Stimulated activated CD8-positive, alpha-beta memory T cell treated with anti-CD3 and anti-CD28 coated beads, Interleukin-7, amount 100 ng/mL, for 48 hours (primary cell): Measurements from ENCODE around the gene CHST10.

Experiments used
- DNase-seq, 2 donors: peaks; one replicate each; pipeline ENCODE4 v3.0.0-alpha.2; 2020; ENCODE audit warnings: low read depth in 1 of 2; ENCODE audit errors: extremely low read depth in 1 of 2

The CHST10 gene

GRCh38 chr2:100417711-100418124, 250 bp upstream of the CHST10 start:
- DNase-seq, result no peak

DNA sequence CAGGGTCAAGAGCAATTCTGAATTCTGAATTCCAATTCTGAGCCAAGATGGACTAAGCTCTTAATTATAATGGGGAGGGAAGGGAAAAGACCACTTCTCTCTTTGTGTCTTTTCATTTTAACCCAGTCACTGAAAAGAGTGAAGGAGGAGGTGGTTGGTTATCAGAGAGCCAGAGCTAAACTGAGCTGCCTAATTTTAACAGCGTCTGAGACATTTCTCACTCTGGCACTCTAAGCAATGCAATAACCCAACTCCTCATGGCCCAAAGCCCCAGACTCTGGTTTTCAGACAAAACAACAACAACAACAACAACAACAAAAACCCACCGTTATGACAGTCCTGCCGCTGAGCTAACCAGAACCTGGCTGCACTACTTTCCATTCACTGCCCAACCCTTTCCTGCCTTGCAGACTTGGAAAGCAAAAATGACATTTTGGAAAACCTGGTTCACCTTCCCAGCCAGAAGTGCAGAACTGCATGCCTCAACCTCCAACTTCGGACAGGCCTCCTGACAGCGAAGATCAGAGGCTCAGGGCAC, 1.0 kb downstream of the CHST10 start:
- DNase-seq, result no peak

DNA sequence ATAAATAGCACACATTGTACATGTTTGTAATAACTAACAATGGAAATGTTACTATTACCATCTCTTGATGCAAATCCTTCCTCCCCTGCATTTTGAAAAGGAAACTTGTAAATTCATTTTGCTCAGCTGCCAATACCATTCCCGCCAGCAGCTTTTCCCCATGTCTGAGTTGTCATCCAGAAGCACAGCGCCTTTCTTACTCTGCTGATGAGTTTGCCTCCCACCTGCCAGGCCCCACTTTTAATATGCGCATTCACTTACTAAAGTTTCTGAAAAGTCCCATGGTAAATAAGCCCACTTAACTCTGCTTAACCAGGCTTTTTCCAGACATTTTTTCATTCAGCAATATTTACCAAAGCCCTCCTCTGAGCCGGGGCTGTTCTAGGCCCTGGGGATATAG, 3.9 kb downstream of the CHST10 start:
- DNase-seq, result no peak

GRCh38 chr2:100412881-100413321, 4.6 kb downstream of the CHST10 start:
- DNase-seq, result no peak

DNA sequence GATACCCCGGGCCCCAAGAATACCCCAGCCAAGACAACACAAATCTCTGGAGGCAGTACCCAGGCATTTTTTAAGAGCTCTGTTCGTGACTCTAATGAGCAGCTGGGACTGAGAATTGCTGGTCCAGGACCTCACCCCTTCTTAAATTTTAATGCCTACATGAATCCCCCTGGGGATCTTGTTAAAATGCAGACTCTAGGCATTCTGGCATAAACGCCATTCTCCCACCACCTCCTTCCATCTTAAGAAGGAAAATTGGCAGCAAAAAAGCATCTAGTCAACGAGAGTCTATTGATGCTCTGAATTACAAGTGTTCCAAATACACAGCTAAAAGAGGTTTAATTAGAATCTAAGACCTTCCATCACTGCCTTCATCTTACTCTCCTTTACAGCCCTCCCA, 5.0 kb downstream of the CHST10 start:
- no peak for DNase-seq

GRCh38 chr2:100411841-100412292, 5.6 kb downstream of the CHST10 start:
- DNase-seq, result no peak

- DNase-seq, result no peak
Measured at GRCh38 chr2:100409975-100410647, 7.4 kb downstream of the CHST10 start.

GRCh38 chr2:100409461-100409860, 8.0 kb downstream of the CHST10 start:
- no peak for DNase-seq

- DNase-seq, result no peak
Measured at GRCh38 chr2:100408941-100409340, 8.5 kb downstream of the CHST10 start.

DNA sequence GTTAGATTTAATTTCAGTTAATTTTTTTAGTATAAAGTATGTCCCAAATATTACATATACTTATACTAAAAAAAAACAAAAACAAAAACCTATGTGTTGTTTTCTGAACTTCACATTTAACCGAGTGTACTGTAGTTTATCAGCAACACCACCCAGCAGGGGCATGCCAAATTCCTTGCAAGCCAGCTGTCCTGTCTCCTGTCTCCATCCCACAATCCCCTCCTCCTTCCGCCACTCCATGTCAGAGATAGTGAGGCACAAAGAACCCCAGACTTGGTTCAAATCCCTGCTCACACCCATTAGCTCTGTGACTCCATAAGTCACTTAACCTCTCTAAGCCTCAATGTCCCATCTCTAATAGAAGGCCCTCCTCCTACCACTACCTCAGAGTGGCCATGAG, 9.4 kb downstream of the CHST10 start:
- no peak for DNase-seq

GRCh38 chr2:100407563-100407962, 9.9 kb downstream of the CHST10 start:
- DNase-seq, result no peak

DNA sequence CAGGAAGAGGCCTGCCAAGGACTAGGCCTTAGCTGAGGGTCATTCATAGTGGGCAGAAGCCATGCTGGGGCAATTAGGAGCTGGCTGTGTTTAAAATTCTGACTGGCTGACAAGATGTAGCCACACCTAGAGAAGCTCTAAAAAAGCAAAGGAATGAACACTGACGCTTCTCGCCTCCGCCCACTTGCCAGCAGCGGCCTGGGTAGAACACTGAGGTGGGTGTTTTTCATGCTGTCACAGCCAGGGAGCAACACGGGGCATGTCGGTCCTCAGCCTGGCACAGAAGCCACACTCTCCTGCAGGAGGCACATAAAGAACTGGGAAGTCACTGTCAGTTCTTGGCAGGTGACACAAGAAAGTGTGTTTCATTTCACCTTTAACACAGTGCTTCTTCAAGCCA, 10.4 kb downstream of the CHST10 start:
- DNase-seq, result no peak

DNA sequence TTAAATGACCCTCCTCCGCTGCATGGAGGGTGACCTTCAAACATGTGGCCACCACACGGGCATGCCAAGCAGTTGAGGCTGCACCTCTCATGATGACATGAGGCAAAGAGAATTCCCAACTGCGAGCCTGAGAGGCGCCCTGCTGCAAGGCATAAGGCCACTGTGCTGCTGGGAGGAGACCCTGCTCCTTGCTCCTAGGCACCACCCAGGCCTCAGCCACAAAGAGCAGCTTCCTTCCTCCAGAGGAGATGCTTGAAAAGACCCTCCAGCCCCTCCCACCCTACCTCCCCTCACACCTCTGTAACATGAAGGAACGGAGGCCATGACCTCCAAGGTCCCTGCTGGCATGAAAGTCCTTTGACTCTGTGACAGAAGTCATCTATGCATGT, 11.4 kb downstream of the CHST10 start:
- no peak for DNase-seq

DNA sequence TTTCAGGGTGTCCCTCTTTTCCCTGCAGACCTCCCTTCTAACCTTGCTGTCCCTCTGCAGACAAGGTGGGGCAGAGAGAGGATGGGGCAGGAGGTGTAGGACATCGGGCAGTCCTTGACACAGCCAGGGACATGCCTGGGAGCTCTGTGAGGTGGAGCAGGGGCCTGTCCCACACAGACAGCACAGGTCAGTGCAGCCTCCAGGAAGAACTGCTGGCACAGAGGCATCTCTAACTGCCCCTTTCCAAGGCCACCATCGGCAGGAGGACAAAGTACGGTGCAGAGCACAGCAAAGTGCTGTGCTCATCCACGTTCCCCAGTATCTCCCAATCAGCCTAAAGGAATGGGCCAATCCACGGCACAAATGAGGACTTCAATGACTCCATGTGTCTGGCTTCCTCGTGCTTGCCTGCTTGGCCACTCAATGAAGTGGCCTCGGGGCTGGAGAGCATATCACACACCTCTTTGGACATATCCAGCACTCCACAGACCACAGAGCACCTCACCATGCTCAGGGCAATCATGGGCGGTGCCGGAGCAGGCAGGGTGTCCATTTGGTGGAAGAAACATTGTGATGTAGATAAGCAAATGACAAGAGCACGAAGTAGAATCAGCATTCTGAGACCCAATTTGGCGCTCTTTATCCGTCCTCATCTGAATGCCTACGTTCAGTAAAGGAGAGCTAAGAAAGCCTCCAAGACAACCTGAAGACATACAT, 11.9 kb downstream of the CHST10 start:
- no peak for DNase-seq

DNA sequence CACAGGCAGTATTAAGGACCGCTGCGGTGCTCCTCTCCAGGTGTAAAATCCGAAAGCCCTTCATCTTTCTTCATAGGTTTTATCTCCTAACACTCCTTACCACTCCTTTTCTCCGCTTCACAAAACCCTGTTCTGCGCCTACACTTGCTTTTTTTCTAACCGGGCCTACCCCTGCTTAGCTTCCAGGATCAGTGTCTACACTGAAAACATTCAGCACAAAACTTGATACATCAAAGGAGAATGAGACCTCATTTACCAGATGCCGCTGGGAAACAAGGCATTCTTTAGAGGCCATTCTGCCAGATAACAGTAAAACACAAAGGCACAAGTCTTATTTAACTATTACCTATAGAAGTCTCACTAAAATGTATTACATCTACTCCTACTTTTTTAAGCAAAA, 13.1 kb downstream of the CHST10 start:
- no peak for DNase-seq

GRCh38 chr2:100403722-100404121, 13.7 kb downstream of the CHST10 start:
- DNase-seq, result no peak

DNA sequence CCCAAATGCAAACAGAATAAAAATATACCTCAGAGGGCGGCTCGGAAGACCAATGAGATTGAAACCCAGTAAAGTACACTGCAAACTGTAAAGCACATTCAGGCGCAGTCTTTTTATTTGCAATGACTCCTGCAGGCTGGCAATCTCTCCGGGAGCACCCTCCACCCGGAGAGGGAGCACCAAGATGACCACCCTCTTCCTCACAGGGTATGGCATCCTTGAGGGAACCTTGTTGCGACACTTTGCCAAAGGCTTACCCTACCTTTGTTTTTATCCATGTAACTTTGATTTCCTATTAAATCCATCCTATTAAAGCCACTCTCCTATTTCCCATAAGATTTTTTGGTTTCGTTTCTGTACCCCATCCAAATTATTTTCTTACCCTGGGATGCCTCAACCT, 16.2 kb downstream of the CHST10 start:
- no peak for DNase-seq

DNA sequence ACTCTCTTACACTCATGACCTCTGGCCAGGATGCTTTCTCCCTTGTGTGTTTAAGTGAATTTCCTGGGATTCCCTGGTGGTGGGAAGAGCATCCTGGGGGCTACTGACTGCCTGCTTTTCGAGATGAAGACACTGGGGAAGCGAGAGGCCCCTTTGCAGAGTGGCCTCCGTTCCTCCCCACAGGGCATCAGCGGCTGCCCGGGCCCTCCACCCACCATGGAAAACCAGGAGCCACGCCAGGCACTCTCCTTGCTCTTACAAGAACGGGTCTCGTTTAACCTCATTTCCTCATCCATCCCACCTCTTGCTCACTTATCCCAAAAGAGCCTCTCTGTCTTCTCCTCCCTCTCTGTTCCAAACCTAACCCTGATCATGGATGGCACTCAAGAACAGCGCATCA, 17.8 kb downstream of the CHST10 start:
- DNase-seq, result no peak

- no peak for DNase-seq
Measured at GRCh38 chr2:100397976-100398375, 19.5 kb downstream of the CHST10 start.

GRCh38 chr2:100397118-100397860, 20.2 kb downstream of the CHST10 start:
- no peak for DNase-seq

DNA sequence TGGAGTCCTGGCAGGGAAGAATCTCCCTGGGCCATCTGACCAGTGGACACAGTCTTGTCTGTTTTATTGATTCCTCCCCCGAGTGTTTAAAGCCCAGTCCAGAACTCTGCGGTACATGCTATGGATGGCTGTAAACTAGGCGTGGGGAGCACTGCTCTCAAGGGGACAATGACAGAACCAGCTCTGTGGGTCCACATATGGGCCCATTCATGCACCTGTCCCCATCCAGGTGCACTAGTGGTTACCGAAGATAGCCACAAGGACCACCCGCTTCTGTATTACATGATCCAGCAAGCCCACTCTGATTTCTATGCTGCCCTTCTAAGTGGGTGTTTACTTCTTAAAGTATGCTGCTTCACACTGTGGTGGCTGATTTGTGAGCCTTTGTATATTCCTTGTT, 21.0 kb downstream of the CHST10 start:
- no peak for DNase-seq
